MM.1S (cell line): Measurements from ENCODE around the gene MYL12A.
"Not testable (repeated sequence)": the region's sequence is repeated elsewhere in the genome, so short reads cannot be mapped to it uniquely, and the experiment has no call there.

ENCODE experiments used
- DNase-seq: peaks from one replicate; pipeline ENCODE4 v3.0.0-alpha.2; 2015
- H2AFZ ChIP-seq: fragments of 300-600 bp; sonication (generic); 2 replicates; pipeline ENCODE4 v1.6.0; 2016; ENCODE audit warnings: antibody characterized with exemption, low read length
- H3F3A ChIP-seq: fragments of 300-600 bp; sonication (generic); 2 replicates; pipeline ENCODE4 v1.6.1; 2016; ENCODE audit warnings: mild to moderate bottlenecking, antibody characterized with exemption, low read length, moderate library complexity, mixed read lengths; ENCODE audit not compliant: insufficient read depth
- H3K27ac ChIP-seq: fragments of 300-600 bp; sonication (generic); 2 replicates; pipeline ENCODE4 v1.5.1; 2016; ENCODE audit warnings: mild to moderate bottlenecking, low read length
- H3K27me3 ChIP-seq: fragments of 300-600 bp; sonication (generic); replicated peaks from 2 replicates; pipeline ENCODE4 v1.6.0; 2016; ENCODE audit warnings: low read length; ENCODE audit not compliant: insufficient read depth
- H3K36me3 ChIP-seq: fragments of 300-600 bp; sonication (generic); replicated peaks from 2 replicates; pipeline ENCODE4 v1.6.1; 2016; ENCODE audit warnings: mild to moderate bottlenecking, low read length, mixed read lengths; ENCODE audit not compliant: insufficient read depth
- H3K4me1 ChIP-seq: fragments of 300-600 bp; sonication (generic); 2 replicates; pipeline ENCODE4 v1.6.1; 2016; ENCODE audit warnings: low read length, mixed read lengths
- H3K4me2 ChIP-seq: fragments of 300-600 bp; sonication (generic); 2 replicates; pipeline ENCODE4 v1.6.0; 2016; ENCODE audit warnings: low read depth, low read length
- H3K4me3 ChIP-seq: fragments of 300-600 bp; sonication (generic); 2 replicates; pipeline ENCODE4 v1.5.1; 2016; ENCODE audit warnings: low read length, mixed read lengths
- H3K79me2 ChIP-seq: fragments of 300-600 bp; sonication (generic); 2 replicates; pipeline ENCODE4 v1.6.1; 2016; ENCODE audit warnings: mixed run types, low read length, mixed read lengths
- H3K9ac ChIP-seq: fragments of 300-600 bp; sonication (generic); 2 replicates; pipeline ENCODE4 v1.6.1; 2016; ENCODE audit warnings: low read length, mixed read lengths
- H3K9me2 ChIP-seq: fragments of 300-600 bp; sonication (generic); replicated peaks from 2 replicates; pipeline ENCODE4 v1.6.1; 2016; ENCODE audit warnings: mild to moderate bottlenecking, low read length, mixed read lengths; ENCODE audit not compliant: insufficient read depth
- H3K9me3 ChIP-seq: fragments of 300-600 bp; sonication (generic); replicated peaks from 2 replicates; pipeline ENCODE4 v1.6.1; 2016; ENCODE audit warnings: mild to moderate bottlenecking, low read length, mixed read lengths; ENCODE audit not compliant: insufficient read depth
- H4K20me1 ChIP-seq: fragments of 300-600 bp; sonication (generic); 2 replicates; pipeline ENCODE4 v1.6.1; 2016; ENCODE audit warnings: mild to moderate bottlenecking, low read length, moderate library complexity, mixed read lengths; ENCODE audit not compliant: insufficient read depth
- EZH2 ChIP-seq: fragments of 300-600 bp; sonication (generic); optimal IDR thresholded peaks from 2 replicates; pipeline ENCODE3; 2017; ENCODE audit warnings: low read depth, mild to moderate bottlenecking, antibody characterized with exemption, low read length, mixed read lengths
- EZH2phosphoT487 ChIP-seq: fragments of 300-600 bp; sonication (generic); IDR thresholded peaks from 2 replicates; pipeline ENCODE4 v1.6.1; 2018; ENCODE audit warnings: antibody characterized with exemption, low read length
- TF ChIP-seq, protein P1 (sequence below): fragments of 300-600 bp; sonication (generic); IDR thresholded peaks from 2 replicates; pipeline ENCODE4 v1.5.1; 2016; ENCODE audit warnings: antibody characterized with exemption, low read length, mixed read lengths

The MYL12A gene

DNA sequence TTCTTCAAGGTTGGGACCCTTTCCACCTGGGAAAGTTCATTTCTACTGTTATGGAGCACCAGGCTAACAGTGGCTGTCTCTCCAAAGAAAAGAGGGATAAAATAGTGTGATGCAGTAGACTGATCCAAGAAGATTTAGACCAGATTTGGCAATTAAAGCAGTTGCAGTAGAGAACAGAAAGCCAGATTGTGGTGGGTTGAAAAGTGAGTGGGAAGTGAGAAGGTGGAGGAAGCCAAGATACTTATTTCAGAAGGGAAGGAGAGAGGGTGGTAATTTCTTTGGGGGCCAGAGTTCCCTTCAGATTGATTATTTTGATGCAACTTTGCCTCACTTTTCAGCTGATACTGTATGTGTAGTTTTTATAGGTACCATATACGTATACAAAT, 22.3 kb downstream of the MYL12A start:
- Histone ChIP-seq H3K36me3 (no peaks in the 10 kb centered on the region), H3K4me3 (no peak overlapping the region), H3K27ac (no peak overlapping the region), H3K9ac (no peak overlapping the region), H3F3A (no peaks in the 10 kb centered on the region), H3K79me2 (peaks cover 68% of the 10 kb centered on the region), H3K9me3 (no peaks in the 10 kb centered on the region), H3K27me3 (no peaks in the 10 kb centered on the region), H3K9me2 (no peaks in the 10 kb centered on the region), H2AFZ (no peak overlapping the region), H3K4me2 (no peak overlapping the region), H4K20me1 (no peaks in the 10 kb centered on the region; the same call in 1 of the 2 replicates), H3K4me1 (no peaks in the 10 kb centered on the region)
- TF ChIP-seq EZH2phosphoT487 (no peak), EZH2 (no peak)
- TF ChIP-seq, protein P1, sequence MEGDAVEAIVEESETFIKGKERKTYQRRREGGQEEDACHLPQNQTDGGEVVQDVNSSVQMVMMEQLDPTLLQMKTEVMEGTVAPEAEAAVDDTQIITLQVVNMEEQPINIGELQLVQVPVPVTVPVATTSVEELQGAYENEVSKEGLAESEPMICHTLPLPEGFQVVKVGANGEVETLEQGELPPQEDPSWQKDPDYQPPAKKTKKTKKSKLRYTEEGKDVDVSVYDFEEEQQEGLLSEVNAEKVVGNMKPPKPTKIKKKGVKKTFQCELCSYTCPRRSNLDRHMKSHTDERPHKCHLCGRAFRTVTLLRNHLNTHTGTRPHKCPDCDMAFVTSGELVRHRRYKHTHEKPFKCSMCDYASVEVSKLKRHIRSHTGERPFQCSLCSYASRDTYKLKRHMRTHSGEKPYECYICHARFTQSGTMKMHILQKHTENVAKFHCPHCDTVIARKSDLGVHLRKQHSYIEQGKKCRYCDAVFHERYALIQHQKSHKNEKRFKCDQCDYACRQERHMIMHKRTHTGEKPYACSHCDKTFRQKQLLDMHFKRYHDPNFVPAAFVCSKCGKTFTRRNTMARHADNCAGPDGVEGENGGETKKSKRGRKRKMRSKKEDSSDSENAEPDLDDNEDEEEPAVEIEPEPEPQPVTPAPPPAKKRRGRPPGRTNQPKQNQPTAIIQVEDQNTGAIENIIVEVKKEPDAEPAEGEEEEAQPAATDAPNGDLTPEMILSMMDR, result no peak
- no peak for DNase-seq

DNA sequence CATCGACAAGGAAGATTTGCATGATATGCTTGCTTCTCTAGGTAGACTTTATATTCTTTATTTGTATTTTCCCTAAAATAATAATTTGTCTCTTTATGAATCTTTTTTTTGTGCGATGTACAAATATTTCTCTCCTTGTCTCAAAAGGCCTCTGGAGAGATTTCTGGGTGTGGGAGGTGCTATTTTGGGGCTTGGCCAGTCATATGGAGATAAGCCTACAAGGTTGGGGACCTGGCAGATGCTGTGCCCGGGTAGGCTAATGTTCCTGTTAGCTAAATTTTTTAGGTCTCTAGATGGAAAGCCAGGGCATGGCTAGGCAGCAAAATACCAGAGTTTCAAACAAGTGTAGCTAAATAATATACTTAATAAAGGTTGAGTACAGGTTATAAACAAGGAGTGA, 25.4 kb downstream of the MYL12A start:
- Histone ChIP-seq H3K4me2 (no peak overlapping the region), H3K4me1 (no peaks in the 10 kb centered on the region), H3K27me3 (no peaks in the 10 kb centered on the region), H3K79me2 (peaks cover 37% of the 10 kb centered on the region), H3K9me2 (no peaks in the 10 kb centered on the region), H3F3A (no peaks in the 10 kb centered on the region), H3K9ac (no peak overlapping the region), H3K27ac (no peak overlapping the region), H3K9me3 (no peaks in the 10 kb centered on the region), H2AFZ (no peak overlapping the region), H4K20me1 (no peaks in the 10 kb centered on the region), H3K4me3 (no peak overlapping the region), H3K36me3 (no peaks in the 10 kb centered on the region; the same call in 1 of the 2 replicates)
- DNase-seq, result no peak
- TF ChIP-seq EZH2 (no peak), EZH2phosphoT487 (no peak)
- TF ChIP-seq, protein P1, result no peak

DNA sequence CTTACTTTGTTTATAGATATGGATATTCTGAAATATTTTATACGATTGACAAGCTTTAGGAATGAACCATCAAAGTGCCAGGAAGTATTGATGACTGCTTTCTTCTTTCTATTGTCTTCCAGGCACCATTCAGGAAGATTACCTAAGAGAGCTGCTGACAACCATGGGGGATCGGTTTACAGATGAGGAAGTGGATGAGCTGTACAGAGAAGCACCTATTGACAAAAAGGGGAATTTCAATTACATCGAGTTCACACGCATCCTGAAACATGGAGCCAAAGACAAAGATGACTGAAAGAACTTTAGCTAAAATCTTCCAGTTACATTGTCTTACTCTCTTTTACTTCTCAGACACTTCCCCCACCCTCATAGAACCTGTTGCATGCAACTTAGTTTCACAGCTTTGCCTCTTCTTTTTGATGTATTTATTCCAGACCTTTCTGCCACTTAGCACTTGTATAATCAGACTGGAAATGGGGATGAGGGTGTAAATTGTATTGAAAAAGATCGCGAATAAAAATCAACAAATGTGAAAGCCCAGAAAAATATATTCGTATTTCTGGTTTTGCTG, 30.1 kb downstream of the MYL12A start:
- not testable (repeated sequence) for H3K36me3 ChIP-seq, H3K27ac ChIP-seq, H2AFZ ChIP-seq, H3K9me2 ChIP-seq, H3K79me2 ChIP-seq, DNase-seq, H3F3A ChIP-seq, H3K4me3 ChIP-seq, H3K27me3 ChIP-seq, H3K4me2 ChIP-seq, H4K20me1 ChIP-seq, H3K9me3 ChIP-seq, H3K9ac ChIP-seq
- H3K4me1 ChIP-seq, result peaks cover 11% of the 10 kb centered on the region; the same call in 1 of the 2 replicates
